ENCODE measurements around the gene UBE3C.
A peak's percentile ranks its signal among the peaks of the same experiment; 100 is the strongest.
"Not testable (repeated sequence)": the region's sequence is repeated elsewhere in the genome, so short reads cannot be mapped to it uniquely, and the experiment has no call there.

Gene UBE3C

GRCh38 chr7:157271315-157271990 lies 132.7 kb downstream of the UBE3C start:
- FAIRE-seq (no peak), DNase-seq (ENCODE audit: low spot score) (no peak)

- FAIRE-seq: no peak
- DNase-seq (ENCODE audit: low spot score): no peak
Observed at GRCh38 chr7:157271991-157272324, 133.2 kb downstream of the UBE3C start.

GRCh38 chr7:157272351-157273207 lies 133.9 kb downstream of the UBE3C start:
- no peak for DNase-seq (ENCODE audit: low spot score)
- no peak for FAIRE-seq

- DNase-seq (ENCODE audit: low spot score): peak; percentile 83
- FAIRE-seq: no peak
Observed at GRCh38 chr7:157273208-157274093, 134.7 kb downstream of the UBE3C start.

GRCh38 chr7:157274094-157274634 lies 135.4 kb downstream of the UBE3C start:
- not testable (repeated sequence) for FAIRE-seq

GRCh38 chr7:157274991-157275427 lies 136.3 kb downstream of the UBE3C start:
- DNase-seq (ENCODE audit: low spot score) (no peak), FAIRE-seq (no peak)

More at GRCh38 chr7:157274094-157274634, 135.4 kb downstream of the UBE3C start:
- not testable (repeated sequence) for DNase-seq (ENCODE audit: low spot score)

GRCh38 chr7:157276091-157276561 lies 137.4 kb downstream of the UBE3C start:
- no peak for DNase-seq (ENCODE audit: low spot score)
- no peak for FAIRE-seq

GRCh38 chr7:157276731-157277562 lies 138.2 kb downstream of the UBE3C start:
- FAIRE-seq (no peak), DNase-seq (ENCODE audit: low spot score) (no peak)

- not testable (repeated sequence) for DNase-seq (ENCODE audit: low spot score); FAIRE-seq
Observed at GRCh38 chr7:157277568-157277967, 138.8 kb downstream of the UBE3C start.

GRCh38 chr7:157278167-157278790 lies 139.6 kb downstream of the UBE3C start:
- no peak for DNase-seq (ENCODE audit: low spot score)
- FAIRE-seq: no peak

GRCh38 chr7:157278791-157279724 lies 140.3 kb downstream of the UBE3C start:
- no peak for DNase-seq (ENCODE audit: low spot score)
- no peak for FAIRE-seq

- no peak for FAIRE-seq
- DNase-seq (ENCODE audit: low spot score): no peak
Observed at GRCh38 chr7:157279741-157280215, 141.1 kb downstream of the UBE3C start.

GRCh38 chr7:157280216-157280841 lies 141.6 kb downstream of the UBE3C start:
- DNase-seq (ENCODE audit: low spot score): no peak
- no peak for FAIRE-seq

- DNase-seq (ENCODE audit: low spot score) (no peak), FAIRE-seq (no peak)
Observed at GRCh38 chr7:157281221-157281998, 142.7 kb downstream of the UBE3C start.

- no peak for FAIRE-seq
- no peak for DNase-seq (ENCODE audit: low spot score)
Observed at GRCh38 chr7:157282141-157282801, 143.5 kb downstream of the UBE3C start.

GRCh38 chr7:157284229-157285014 lies 145.7 kb downstream of the UBE3C start:
- FAIRE-seq (no peak), DNase-seq (ENCODE audit: low spot score) (no peak)
